ENCODE data around the gene MIA3. TPM values are rescaled to one million over a fixed set of nuclear protein-coding genes. Genes with fewer than 3 reads are reported as not detected.

Gene MIA3
- total and polyA plus RNA-seq, 9 of the 15 experiments (the other 6 are each of a cell fraction or from before 2014, with no cell fraction given): 21.6 to 89.4 (median 40.8) TPM

GRCh38 chr1:222643938-222644635 is 26.2 kb downstream of the MIA3 start (continued):
- no peak for TF ChIP-seq BDP1 (IDR thresholded peaks at IDR 0.05; ENCODE audit: insufficient read depth, insufficient read length)
- TF ChIP-seq EP400 (IDR thresholded peaks at IDR 0.05): peak; percentile 92
- no peak for TF ChIP-seq SMARCB1 (IDR thresholded peaks at IDR 0.05; ENCODE audit: insufficient read length, low read depth)
- TF ChIP-seq CEBPG (CRISPR knock-in tag; IDR thresholded peaks at IDR 0.05): no peak
- TF ChIP-seq CEBPG (tag; conservative IDR thresholded peaks at IDR 0.05 in 1 of 2, IDR thresholded peaks at IDR 0.05 in 1 of 2): no peak
- no peak; a peak in 1 of 4 replicates for TF ChIP-seq RCOR1 (IDR thresholded peaks at IDR 0.05; ENCODE audit: borderline replicate concordance in 1 of 2, low read depth in 2 of 2, low read length in 2 of 2)
- TF ChIP-seq ZNF696 (CRISPR knock-in tag; conservative IDR thresholded peaks at IDR 0.05): no peak
- peak; percentile 27; the same call in 1 of the 2 replicates for TF ChIP-seq ESRRA (IDR thresholded peaks at IDR 0.05; ENCODE audit: borderline replicate concordance, low read depth)
- peak; percentile 88 for TF ChIP-seq PHF21A (IDR thresholded peaks at IDR 0.05; ENCODE audit: borderline replicate concordance, low read depth)
- 0 out of 2 replicates have a peak, but pooled peaks have one; percentile 13 for TF ChIP-seq ZHX1 (conservative IDR thresholded peaks at IDR 0.05; ENCODE audit: low read length)
- TF ChIP-seq ZNF644 (tag; IDR thresholded peaks at IDR 0.05; ENCODE audit: low read depth): peak; percentile 54; the same call in 1 of the 2 replicates
- TF ChIP-seq ZKSCAN1 (IDR thresholded peaks at IDR 0.05; ENCODE audit: low read depth, low read length): peak; percentile 85
- TF ChIP-seq BACH1 (tag; IDR thresholded peaks at IDR 0.05): no peak; the same call in 1 of the 2 replicates
- TF ChIP-seq TBL1XR1 (IDR thresholded peaks at IDR 0.05; ENCODE audit: low read length in 2 of 2): peak in 1 of 2 experiments; percentile 92; a peak in 2 of 4 replicates
- TF ChIP-seq KDM1A (IDR thresholded peaks at IDR 0.05): no peak; a peak in 1 of 4 replicates
- 0 out of 2 replicates have a peak, but pooled peaks have one; percentile 28 for TF ChIP-seq HBP1 (CRISPR knock-in tag; IDR thresholded peaks at IDR 0.05)
- TF ChIP-seq DDX20 (tag; IDR thresholded peaks at IDR 0.05; ENCODE audit: low read depth): no peak
- TF ChIP-seq POLR2A (conservative IDR thresholded peaks at IDR 0.05): peak; percentile 98
- peak in 2 of 3 experiments; percentile 51 to 81 for TF ChIP-seq YY1 (IDR thresholded peaks at IDR 0.05; ENCODE audit: borderline replicate concordance in 1 of 3, control insufficient read depth in 1 of 3, extremely low read depth in 1 of 3, insufficient read depth in 3 of 3, insufficient read length in 1 of 3, insufficient replicate concordance in 2 of 3, low read depth in 1 of 3, low read length in 2 of 3)
- TF ChIP-seq CREB5 (CRISPR knock-in tag; IDR thresholded peaks at IDR 0.05): no peak
